NT2/D1 (cell line): ENCODE results near the gene GSTO1.

ENCODE experiments used
- SUZ12 ChIP-seq: IDR thresholded peaks from 2 replicates; pipeline ENCODE4 v1.6.1; 2011; ENCODE audit not compliant: insufficient read length, insufficient read depth; ENCODE audit errors: extremely low read depth
- YY1 ChIP-seq: IDR thresholded peaks from 2 replicates; pipeline ENCODE4 v1.6.1; 2011; ENCODE audit not compliant: insufficient read length, insufficient read depth

DNA sequence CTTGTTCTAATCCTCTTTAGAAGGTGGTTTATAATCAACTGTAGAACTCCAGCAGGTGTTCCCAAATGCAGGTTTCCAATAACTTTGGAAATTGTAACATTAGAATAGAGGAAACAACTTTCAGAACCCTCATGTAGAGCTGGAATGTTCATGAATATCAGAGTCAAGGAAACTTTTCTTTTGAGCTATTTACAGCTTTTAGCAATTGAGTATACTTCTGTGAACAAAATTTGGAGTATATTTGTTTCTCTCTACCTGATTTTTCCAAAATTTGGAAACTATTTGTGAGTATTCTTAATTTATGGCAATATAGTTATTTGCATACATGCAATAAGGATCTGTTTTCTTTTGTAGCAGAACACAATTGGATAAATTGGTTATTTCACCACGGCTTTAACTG lies 19.8 kb upstream of the GSTO1 start:
- TF ChIP-seq YY1 (no peak), SUZ12 (no peak)
